A549 (cell line): ENCODE data around the gene RADX.

Source experiments
- CBX2 ChIP-seq: fragments of 200-600 bp; sonication (generic); IDR thresholded peaks from 2 replicates; pipeline ENCODE4 v1.6.1; 2016; ENCODE audit warnings: low read depth, mild to moderate bottlenecking, borderline replicate concordance
- CTCF ChIP-seq: fragments of >200 bp; sonication (Bioruptor Twin); formaldehyde crosslinking; IDR thresholded peaks from 3 replicates; pipeline ENCODE4 v1.5.1; 2016
- HDAC2 ChIP-seq: fragments of 200-600 bp; sonication (generic); IDR thresholded peaks from 2 replicates; pipeline ENCODE4 v1.6.1; 2016
- JUN ChIP-seq, 2 experiments: fragments of >200 bp; sonication (Bioruptor Twin); formaldehyde crosslinking; IDR thresholded peaks; 2 replicates in 1 of 2; 3 replicates in 1 of 2; pipeline ENCODE4 v1.6.1; 2016 to 2017
- POLR2A ChIP-seq: IDR thresholded peaks from 2 replicates; pipeline ENCODE4 v1.6.1; 2012; ENCODE audit warnings: mild to moderate bottlenecking, low read length

- no peak for TF ChIP-seq POLR2A
- TF ChIP-seq CTCF: no peak
- no peak for TF ChIP-seq HDAC2
- TF ChIP-seq JUN (IDR thresholded peaks at IDR 0.05): no peak
- TF ChIP-seq CBX2: no peak
These were observed 99.0 kb downstream of the RADX start for GRCh38 chrX:106710771-106711170.
